Brain pericyte (primary cell): ENCODE data around the gene CAMTA1.

ENCODE experiments used
- DNase-seq: peaks from one replicate; pipeline ENCODE4 v3.0.0-alpha.2; 2012; ENCODE audit warnings: low read depth, low spot score

Gene CAMTA1

DNA sequence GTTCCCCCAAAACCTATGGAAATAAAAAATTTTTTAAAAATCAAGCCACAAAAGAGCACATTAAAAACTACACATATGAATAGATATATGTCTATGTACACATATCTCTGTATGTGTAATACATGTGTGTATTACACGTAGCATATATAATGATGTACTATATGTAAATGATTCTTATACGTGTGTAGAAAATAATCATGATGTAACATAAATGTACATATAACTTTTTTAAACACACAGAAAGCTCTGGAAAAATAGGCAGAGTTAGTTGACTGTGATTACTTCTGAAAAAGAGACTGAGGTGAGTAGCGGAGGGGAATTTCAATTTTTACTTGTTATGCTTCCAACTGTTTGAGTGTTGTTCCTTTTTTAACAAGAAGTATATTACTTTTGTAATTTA lies 405.0 kb downstream of the CAMTA1 start:
- no peak for DNase-seq

GRCh38 chr1:7192453-7192852 lies 407.2 kb downstream of the CAMTA1 start:
- DNase-seq, result no peak

GRCh38 chr1:7196036-7196911 lies 411.0 kb downstream of the CAMTA1 start:
- no peak for DNase-seq

DNA sequence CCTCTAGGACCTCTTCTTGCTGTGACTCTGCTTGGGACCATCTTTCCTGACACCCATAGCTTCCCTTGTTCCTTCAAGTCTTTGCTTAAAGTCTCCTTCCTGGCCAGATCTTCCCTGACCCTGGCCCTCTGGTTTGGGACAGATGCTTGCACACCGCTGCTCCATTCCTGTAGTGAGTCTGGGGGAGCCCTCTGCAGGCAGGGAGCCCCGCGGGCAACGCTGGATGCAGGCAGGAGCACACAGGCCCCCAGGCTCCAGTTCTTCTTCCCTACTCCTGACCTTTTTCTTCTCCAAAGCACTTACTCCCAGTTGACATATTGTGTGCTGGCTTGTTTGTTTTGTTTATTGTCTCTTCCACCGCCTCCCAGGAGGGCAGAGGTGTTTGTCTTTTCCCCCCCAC lies 413.4 kb downstream of the CAMTA1 start:
- DNase-seq, result no peak

DNA sequence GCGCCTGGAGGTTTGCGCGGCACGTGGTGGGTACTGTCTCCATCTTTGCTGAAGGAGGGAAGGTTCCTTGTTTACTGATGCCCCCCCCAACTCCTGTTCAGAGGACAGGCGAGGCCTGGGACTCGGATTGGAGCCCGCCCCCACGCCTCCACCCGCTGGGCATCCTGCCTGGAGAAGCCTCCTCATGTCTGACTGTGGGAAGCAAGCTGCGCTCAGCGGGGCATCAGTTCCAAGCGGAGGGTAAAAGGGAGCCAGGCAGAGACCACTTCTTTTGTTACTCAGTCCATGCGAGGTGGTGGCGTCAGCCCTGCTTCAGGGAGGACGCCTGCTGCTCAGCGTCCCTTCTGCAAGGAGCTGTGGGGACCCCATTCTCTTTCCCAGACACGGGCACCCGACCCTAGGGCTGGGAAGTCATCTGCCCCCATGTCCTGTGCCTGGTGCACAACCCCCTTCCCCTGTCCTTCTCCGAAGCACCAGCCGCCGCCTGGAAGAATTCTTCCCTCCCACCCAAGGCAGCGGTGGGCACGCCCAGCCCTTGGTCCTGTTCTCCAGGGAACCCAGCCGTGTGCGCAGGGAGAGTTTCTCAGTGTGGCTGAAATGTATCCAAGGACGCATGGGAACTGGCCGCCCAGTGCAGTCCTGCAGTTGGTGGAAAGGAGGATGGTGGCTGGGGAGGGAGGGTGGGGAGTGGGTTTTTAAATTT lies 414.0 kb downstream of the CAMTA1 start:
- DNase-seq, result peak; percentile 70

DNA sequence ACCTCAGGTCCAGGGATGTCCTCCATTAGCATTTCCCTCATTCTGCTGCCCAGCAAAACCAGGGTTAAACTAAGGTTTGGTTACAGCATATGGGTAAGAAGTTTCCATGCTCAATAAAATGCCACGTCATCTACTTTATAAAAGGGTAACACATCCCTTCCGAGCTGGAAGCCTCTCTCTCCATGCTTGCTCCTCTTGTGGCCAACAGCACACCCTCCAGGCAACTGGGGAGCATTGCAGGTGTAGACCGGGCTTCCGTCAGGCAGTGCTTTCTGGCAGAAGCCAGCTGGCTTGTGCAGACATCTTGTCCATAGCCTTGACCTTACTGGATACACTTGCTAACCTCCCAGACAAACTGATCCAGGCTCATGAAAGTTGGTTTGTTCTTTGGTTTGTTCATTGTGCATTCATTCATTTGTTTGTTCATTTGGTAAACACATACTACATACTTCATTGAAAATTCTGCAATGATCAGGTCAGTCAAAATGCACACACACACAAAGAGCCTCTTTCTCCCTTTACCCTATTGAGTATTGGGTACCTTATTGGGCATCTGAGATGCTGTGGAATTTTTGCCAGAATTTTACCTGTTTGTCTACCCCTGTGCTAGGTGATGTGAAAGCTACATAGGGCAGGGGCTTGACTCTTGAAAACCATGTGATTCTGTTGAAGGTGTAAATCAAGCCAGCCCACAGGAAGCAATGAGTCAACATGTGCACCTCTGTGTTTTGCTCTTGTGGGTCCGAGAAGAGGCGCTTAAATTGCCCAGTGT lies 422.8 kb downstream of the CAMTA1 start:
- peak; percentile 34 for DNase-seq

DNA sequence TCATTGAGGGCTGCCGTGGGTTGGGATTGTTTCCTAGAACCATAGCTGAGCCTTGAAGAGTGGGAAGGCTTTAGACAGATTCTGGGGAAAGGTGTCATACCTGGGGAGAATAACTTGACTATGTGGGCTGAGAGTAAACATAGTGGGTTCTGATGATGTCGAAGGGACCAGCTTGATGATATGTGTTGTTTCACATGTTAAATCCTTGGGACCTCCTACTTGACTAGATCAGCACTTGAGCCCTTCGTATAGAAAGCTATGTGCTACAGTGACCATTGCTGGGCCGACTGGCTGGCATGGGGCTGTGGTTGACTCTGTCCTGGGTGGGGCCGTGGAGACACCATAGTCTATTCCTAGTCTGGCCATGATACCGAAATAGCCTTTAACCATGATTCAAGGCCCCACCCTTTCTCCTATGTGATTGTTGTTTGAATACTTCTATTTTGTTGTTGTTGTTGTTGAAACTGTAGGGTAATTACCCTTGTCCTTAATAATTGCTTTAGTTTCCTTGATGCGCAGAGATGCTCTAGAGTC lies 423.5 kb downstream of the CAMTA1 start:
- DNase-seq, result no peak

DNA sequence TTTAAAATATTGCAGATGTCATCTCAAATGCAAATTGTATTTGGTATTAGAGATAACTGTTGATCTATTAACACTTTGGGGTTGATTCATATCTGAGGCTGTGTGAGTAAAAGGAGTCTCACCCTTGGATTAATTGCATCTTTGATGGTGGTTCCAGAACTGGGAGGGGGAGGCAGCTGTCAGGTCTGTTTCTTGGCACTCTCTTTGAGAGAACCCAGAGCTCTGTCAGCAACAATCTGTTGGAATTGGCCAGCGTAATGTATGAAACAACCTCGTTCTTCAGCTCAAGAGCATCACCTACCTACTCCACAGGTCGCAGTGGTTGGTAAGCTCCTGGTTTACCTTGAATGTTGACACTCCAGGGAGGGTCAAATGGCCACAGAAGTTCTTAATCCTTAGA lies 424.1 kb downstream of the CAMTA1 start:
- DNase-seq, result no peak

GRCh38 chr1:7218210-7218832 lies 433.1 kb downstream of the CAMTA1 start:
- no peak for DNase-seq

GRCh38 chr1:7219031-7219430 lies 433.8 kb downstream of the CAMTA1 start:
- DNase-seq, result no peak

DNA sequence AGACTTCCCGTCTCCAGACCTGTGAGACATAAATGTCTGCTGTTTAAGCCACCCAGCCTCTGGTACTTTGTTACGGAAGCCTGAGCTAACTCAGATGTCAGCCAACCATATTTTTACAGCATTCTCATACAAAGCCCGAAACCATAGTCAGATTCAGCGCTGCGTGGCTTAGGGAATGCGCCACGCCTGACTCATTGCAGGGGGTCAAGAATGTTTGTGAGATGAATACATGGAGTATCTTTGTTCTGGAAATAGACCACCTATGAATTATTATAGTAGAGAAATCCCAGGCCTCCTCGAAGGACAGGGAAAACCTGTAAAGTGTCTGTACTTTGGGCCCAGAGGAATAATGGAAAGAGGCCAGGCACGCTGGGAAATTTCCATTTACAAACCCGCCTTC lies 434.8 kb downstream of the CAMTA1 start:
- DNase-seq, result no peak

- DNase-seq, result no peak
Observed at GRCh38 chr1:7220712-7221252, 435.5 kb downstream of the CAMTA1 start.

GRCh38 chr1:7221826-7222694 lies 436.8 kb downstream of the CAMTA1 start:
- DNase-seq, result no peak

- no peak for DNase-seq
Observed at GRCh38 chr1:7222695-7223015, 437.4 kb downstream of the CAMTA1 start.

DNA sequence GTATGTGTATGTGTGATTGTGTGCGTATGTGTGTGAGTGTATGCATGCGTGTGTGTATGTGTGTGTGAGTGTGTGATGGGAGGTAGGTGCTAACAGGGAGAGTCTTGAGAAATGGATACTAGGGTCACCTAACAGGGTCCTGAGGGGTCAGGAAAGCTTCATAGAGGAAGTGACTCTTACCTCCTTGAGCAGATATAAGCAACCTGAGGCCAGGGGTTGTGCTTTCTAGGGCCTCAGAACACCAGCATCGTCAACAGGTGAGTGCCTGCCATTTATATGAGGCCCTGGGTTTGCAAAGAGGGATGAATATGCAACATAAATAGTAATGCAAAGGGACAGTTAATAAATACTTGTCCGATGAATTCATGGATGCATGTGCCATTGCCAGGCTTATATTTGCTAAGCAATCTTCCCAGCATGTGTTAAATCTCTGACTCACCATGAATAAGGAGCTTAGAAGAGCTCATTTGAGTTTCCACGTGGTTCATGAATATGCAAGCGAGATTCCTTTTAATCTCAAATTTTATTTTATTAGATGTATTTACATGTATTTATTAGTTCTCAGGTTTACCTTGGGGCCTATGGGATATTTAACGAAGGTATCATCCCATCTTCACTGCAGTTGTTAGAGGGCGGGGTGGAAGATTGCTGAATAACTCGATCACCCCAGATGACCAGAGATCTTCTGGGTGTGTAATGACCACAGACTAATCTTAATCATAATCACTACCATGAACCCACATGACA lies 438.3 kb downstream of the CAMTA1 start:
- peak; percentile 38 for DNase-seq

GRCh38 chr1:7224081-7224534 lies 438.9 kb downstream of the CAMTA1 start:
- no peak for DNase-seq

GRCh38 chr1:7224644-7225043 lies 439.4 kb downstream of the CAMTA1 start:
- no peak for DNase-seq

DNA sequence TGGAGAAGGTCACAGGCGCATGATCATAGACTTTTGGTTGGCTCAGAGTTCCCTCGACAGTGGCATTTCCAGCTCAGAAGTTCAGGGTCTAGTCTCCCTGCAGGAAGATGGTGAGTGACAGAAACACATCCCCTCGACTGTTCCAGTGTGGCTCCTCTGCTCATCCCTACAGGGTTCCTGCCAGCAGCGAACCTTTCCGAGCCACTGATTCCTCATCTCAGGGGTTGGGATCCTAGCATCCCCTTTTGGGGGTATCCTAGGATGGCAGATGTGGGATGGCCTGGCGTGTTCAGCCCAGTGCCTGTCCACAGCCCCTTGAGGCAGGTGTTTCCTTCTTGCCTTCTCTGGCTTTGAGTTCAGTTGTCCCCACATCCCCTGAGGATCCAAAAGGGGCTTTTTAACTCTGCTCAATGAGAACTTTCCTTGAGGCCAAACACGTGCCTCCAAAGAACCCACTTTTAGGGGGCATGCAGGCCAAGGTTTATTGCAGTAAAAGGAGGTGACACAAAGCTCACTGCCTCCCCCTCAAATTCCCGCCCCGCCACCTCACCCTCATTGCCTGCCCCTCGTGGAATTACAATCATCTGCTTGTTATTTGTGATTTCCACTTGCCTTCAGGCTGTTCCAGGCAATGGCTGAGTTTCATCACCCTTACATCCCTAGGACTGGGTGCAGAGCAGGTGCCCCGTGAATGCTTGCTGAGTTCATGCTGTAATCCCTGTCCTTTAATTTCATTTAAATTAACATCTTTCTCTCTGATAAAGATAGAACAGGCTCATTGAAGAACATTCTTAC lies 440.7 kb downstream of the CAMTA1 start:
- no peak for DNase-seq

DNA sequence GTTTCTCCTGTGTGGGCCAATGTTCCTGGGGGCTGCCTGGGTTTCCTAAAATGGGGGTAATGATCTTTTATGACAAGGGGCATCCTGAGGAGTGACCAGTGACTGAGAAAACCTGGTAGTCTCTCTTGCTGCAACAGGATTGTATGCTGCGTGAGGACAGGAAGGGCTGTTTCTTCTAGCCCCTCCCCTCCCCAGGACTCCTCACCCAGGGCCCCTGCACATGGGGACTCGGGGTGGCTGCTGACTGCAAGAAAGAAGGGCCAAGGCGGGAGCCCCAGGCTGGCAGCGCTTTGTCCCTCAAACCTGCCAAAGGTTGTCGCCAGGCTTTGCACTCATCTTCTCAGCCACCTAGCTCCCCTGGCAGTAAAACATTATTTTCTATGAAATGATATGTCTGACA lies 442.4 kb downstream of the CAMTA1 start:
- no peak for DNase-seq
